ENCODE data around the gene NPW. TPM values are rescaled to one million over a fixed set of nuclear protein-coding genes. Genes with fewer than 3 reads are reported as not detected.
A peak's percentile ranks its signal among the peaks of the same experiment; 100 is the strongest.

Gene NPW
- polyA plus RNA-seq (2013, experiment 1 of 2) = 2.0 TPM
- polyA plus RNA-seq (2013, experiment 2 of 2) = 1.7 TPM

- peak within 1 kb of the TSS; percentile 72 for H2BK120ac ChIP-seq (ENCODE audit: low read depth, low read length)
- no peaks in the 10 kb centered on the region for H3K79me1 ChIP-seq (ENCODE audit: low read depth, low read length)
- no peak within 1 kb of the TSS for H3K27ac ChIP-seq (replicated peaks; ENCODE audit: low read length)
- peak within 1 kb of the TSS; percentile 58 for H2BK12ac ChIP-seq (ENCODE audit: low read length)
- H3K9ac ChIP-seq (ENCODE audit: low read depth, low read length, poor library complexity) = peak within 1 kb of the TSS; percentile 81
- no peak within 1 kb of the TSS for H4K91ac ChIP-seq (ENCODE audit: low read depth, low read length, poor library complexity)
- H3K4me1 ChIP-seq (ENCODE audit: control insufficient read depth in 2 of 2, insufficient read depth in 1 of 2, low read depth in 1 of 2, low read length in 2 of 2) = peaks cover 7 to 11% of the 10 kb centered on the region in 2 donors
- H3K4ac ChIP-seq (ENCODE audit: low read length) = peak within 1 kb of the TSS; percentile 89
- no peaks in the 10 kb centered on the region for H3K9me3 ChIP-seq (replicated peaks in 1 of 2; ENCODE audit: control insufficient read depth in 2 of 2, insufficient read depth in 1 of 2, low read depth in 1 of 2, low read length in 2 of 2)
- peak within 1 kb of the TSS; percentile 82 for H3K14ac ChIP-seq (ENCODE audit: low read length)
- peak within 1 kb of the TSS; percentile 92 for H2AK5ac ChIP-seq (ENCODE audit: low read depth, low read length)
- H4K8ac ChIP-seq (ENCODE audit: low read depth, low read length) = no peak within 1 kb of the TSS
- H2BK15ac ChIP-seq (ENCODE audit: low read length) = peak within 1 kb of the TSS; percentile 58
- peak within 1 kb of the TSS; percentile 77 for H2AFZ ChIP-seq (ENCODE audit: low read length)
- DNase-seq (ENCODE audit: low spot score) = no peak
- WGBS, 2 donors (ENCODE audit: extremely low coverage in 2 of 2, insufficient read length in 2 of 2, insufficient replicate concordance in 1 of 2) = no CpG with 5 or more reads among the region's 33 CpGs
- peaks cover 19 to 45% (median 37%) of the 10 kb centered on the region in 3 experiments for H3K27me3 ChIP-seq (ENCODE audit: control insufficient read depth in 3 of 3, insufficient read depth in 3 of 3, low read depth in 1 of 3, low read length in 3 of 3)
- peak within 1 kb of the TSS; percentile 15 to 60 for H3K4me3 ChIP-seq (ENCODE audit: low read length in 2 of 2)
- H3K18ac ChIP-seq (ENCODE audit: low read length) = peak within 1 kb of the TSS; percentile 85
- H3K23ac ChIP-seq (ENCODE audit: low read depth, low read length, poor library complexity) = peak within 1 kb of the TSS; percentile 65
- H3K4me2 ChIP-seq (ENCODE audit: insufficient read depth, low read length, poor library complexity, severe bottlenecking) = peak within 1 kb of the TSS; percentile 66
- H2BK5ac ChIP-seq (ENCODE audit: low read length) = peak within 1 kb of the TSS; percentile 75
- no peaks in the 10 kb centered on the region for H3K36me3 ChIP-seq (replicated peaks in 1 of 2; ENCODE audit: control insufficient read depth in 2 of 2, insufficient read depth in 2 of 2, low read length in 2 of 2)
These were observed at the start of gene NPW for GRCh38 chr16:2019518-2019920. TSS of gene NPW (plus strand) at chr16:2019785.

DNA sequence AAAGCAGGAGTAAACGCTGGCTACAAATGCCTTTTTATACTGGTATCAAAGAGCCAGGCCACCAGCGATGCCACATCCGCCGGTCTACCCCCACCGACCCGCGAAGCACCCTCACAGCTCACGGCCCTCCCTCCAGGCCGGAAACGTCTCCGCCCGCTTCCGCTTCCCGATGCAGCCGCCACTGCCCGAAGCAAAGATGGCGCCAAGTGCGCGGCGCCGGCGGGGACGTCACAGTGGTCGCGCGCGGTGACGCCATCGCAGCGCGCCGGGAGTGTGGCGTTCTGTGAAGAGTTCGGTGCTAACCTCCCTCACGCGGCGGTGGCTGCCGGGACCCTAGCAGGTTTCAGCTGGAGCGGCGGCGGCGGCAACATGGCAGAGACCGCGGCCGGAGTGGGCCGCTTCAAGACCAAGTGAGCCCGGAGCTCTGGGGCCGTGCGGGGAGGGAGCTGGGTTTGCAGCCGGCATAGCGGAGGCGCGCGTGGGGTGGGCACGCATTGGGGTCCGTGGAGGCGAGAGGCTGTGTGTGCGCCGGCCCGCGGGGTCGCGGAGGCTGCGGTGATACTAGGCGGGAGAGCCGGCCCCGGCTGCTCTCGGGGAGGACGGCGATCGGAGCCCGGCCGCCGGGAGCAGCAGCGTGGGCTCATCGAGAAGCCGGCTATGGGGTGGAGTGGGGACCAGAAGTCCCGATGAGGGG lies 47.6 kb upstream of the NPW start, which contains the start of gene TBL3:
Gene TBL3 (plus strand): TSS at position 258 of the 694 bp plus-strand sequence. CDS start 112 bp downstream, at position 370.
- H2BK5ac ChIP-seq (ENCODE audit: low read length) = peak within 1 kb of the TSS; percentile 66
- H3K9me3 ChIP-seq (replicated peaks in 1 of 2; ENCODE audit: control insufficient read depth in 2 of 2, insufficient read depth in 1 of 2, low read depth in 1 of 2, low read length in 2 of 2) = no peaks in the 10 kb centered on the region
- peak within 1 kb of the TSS; percentile 94 for H4K8ac ChIP-seq (ENCODE audit: low read depth, low read length)
- H3K18ac ChIP-seq (ENCODE audit: low read length) = peak within 1 kb of the TSS; percentile 91
- H3K14ac ChIP-seq (ENCODE audit: low read length) = peak within 1 kb of the TSS; percentile 71
- peak within 1 kb of the TSS; percentile 94 for H3K23ac ChIP-seq (ENCODE audit: low read depth, low read length, poor library complexity)
- peak within 1 kb of the TSS; percentile 72 for H4K91ac ChIP-seq (ENCODE audit: low read depth, low read length, poor library complexity)
- peak within 1 kb of the TSS; percentile 97 for H2AFZ ChIP-seq (ENCODE audit: low read length)
- peak within 1 kb of the TSS; percentile 91 for H2BK120ac ChIP-seq (ENCODE audit: low read depth, low read length)
- WGBS, 2 donors (ENCODE audit: extremely low coverage in 2 of 2, insufficient read length in 2 of 2, insufficient replicate concordance in 1 of 2) = no CpG with 5 or more reads among the region's 78 CpGs
- H3K4me2 ChIP-seq (ENCODE audit: insufficient read depth, low read length, poor library complexity, severe bottlenecking) = peak within 1 kb of the TSS; percentile 98
- H3K4me3 ChIP-seq (ENCODE audit: low read length in 2 of 2) = peak within 1 kb of the TSS; percentile 97 to 100
- H2AK5ac ChIP-seq (ENCODE audit: low read depth, low read length) = peak within 1 kb of the TSS; percentile 84
- no peaks in the 10 kb centered on the region for H3K27me3 ChIP-seq (ENCODE audit: control insufficient read depth in 3 of 3, insufficient read depth in 3 of 3, low read depth in 1 of 3, low read length in 3 of 3)
- peak within 1 kb of the TSS; percentile 93 for H3K9ac ChIP-seq (ENCODE audit: low read depth, low read length, poor library complexity)
- H2BK12ac ChIP-seq (ENCODE audit: low read length) = peak within 1 kb of the TSS; percentile 73
- H3K36me3 ChIP-seq (replicated peaks in 1 of 2; ENCODE audit: control insufficient read depth in 2 of 2, insufficient read depth in 2 of 2, low read length in 2 of 2) = peaks cover 25 to 28% of the 10 kb centered on the region in 2 donors
- peak within 1 kb of the TSS; percentile 62 for H3K27ac ChIP-seq (replicated peaks; ENCODE audit: low read length)
- H2BK15ac ChIP-seq (ENCODE audit: low read length) = peak within 1 kb of the TSS; percentile 37
- DNase-seq (ENCODE audit: low spot score) = peak; percentile 95
- peaks cover 20% of the 10 kb centered on the region for H3K79me1 ChIP-seq (ENCODE audit: low read depth, low read length)
- peak within 1 kb of the TSS; percentile 95 for H3K4ac ChIP-seq (ENCODE audit: low read length)
- peaks cover 2 to 4% of the 10 kb centered on the region in 2 donors for H3K4me1 ChIP-seq (ENCODE audit: control insufficient read depth in 2 of 2, insufficient read depth in 1 of 2, low read depth in 1 of 2, low read length in 2 of 2)

- H2BK120ac ChIP-seq (ENCODE audit: low read depth, low read length) = no peak overlapping the region
- H3K4me1 ChIP-seq (ENCODE audit: control insufficient read depth in 2 of 2, insufficient read depth in 1 of 2, low read depth in 1 of 2, low read length in 2 of 2) = peaks cover 2 to 4% of the 10 kb centered on the region in 2 donors
- H2BK12ac ChIP-seq (ENCODE audit: low read length) = peak overlapping the region; percentile 73
- peaks cover 20% of the 10 kb centered on the region for H3K79me1 ChIP-seq (ENCODE audit: low read depth, low read length)
- no peak overlapping the region for H2BK15ac ChIP-seq (ENCODE audit: low read length)
- no peak overlapping the region for H3K14ac ChIP-seq (ENCODE audit: low read length)
- H3K27me3 ChIP-seq (ENCODE audit: control insufficient read depth in 3 of 3, insufficient read depth in 3 of 3, low read depth in 1 of 3, low read length in 3 of 3) = no peaks in the 10 kb centered on the region
- H2AK5ac ChIP-seq (ENCODE audit: low read depth, low read length) = peak overlapping the region; percentile 84
- peak overlapping the region; percentile 94 for H3K23ac ChIP-seq (ENCODE audit: low read depth, low read length, poor library complexity)
- peak overlapping the region; percentile 65 for H4K8ac ChIP-seq (ENCODE audit: low read depth, low read length)
- H3K36me3 ChIP-seq (replicated peaks in 1 of 2; ENCODE audit: control insufficient read depth in 2 of 2, insufficient read depth in 2 of 2, low read length in 2 of 2) = peaks cover 29 to 33% of the 10 kb centered on the region in 2 donors
- H3K9me3 ChIP-seq (replicated peaks in 1 of 2; ENCODE audit: control insufficient read depth in 2 of 2, insufficient read depth in 1 of 2, low read depth in 1 of 2, low read length in 2 of 2) = no peaks in the 10 kb centered on the region
- H3K9ac ChIP-seq (ENCODE audit: low read depth, low read length, poor library complexity) = peak overlapping the region; percentile 93
- peak overlapping the region; percentile 97 for H2AFZ ChIP-seq (ENCODE audit: low read length)
- H4K91ac ChIP-seq (ENCODE audit: low read depth, low read length, poor library complexity) = no peak overlapping the region
- H3K18ac ChIP-seq (ENCODE audit: low read length) = peak overlapping the region; percentile 91
- peak overlapping the region; percentile 98 for H3K4me2 ChIP-seq (ENCODE audit: insufficient read depth, low read length, poor library complexity, severe bottlenecking)
- H2BK5ac ChIP-seq (ENCODE audit: low read length) = peak overlapping the region; percentile 66
- H3K4me3 ChIP-seq (ENCODE audit: low read length in 2 of 2) = peak overlapping the region; percentile 97 to 100
- WGBS, 2 donors (ENCODE audit: extremely low coverage in 2 of 2, insufficient read length in 2 of 2, insufficient replicate concordance in 1 of 2) = no CpG with 5 or more reads among the region's 22 CpGs
- peak overlapping the region; percentile 95 for H3K4ac ChIP-seq (ENCODE audit: low read length)
- DNase-seq (ENCODE audit: low spot score) = no peak
- H3K27ac ChIP-seq (replicated peaks; ENCODE audit: low read length) = no peak overlapping the region
These were observed 47.1 kb upstream of the NPW start for GRCh38 chr16:1972490-1972877.

DNA sequence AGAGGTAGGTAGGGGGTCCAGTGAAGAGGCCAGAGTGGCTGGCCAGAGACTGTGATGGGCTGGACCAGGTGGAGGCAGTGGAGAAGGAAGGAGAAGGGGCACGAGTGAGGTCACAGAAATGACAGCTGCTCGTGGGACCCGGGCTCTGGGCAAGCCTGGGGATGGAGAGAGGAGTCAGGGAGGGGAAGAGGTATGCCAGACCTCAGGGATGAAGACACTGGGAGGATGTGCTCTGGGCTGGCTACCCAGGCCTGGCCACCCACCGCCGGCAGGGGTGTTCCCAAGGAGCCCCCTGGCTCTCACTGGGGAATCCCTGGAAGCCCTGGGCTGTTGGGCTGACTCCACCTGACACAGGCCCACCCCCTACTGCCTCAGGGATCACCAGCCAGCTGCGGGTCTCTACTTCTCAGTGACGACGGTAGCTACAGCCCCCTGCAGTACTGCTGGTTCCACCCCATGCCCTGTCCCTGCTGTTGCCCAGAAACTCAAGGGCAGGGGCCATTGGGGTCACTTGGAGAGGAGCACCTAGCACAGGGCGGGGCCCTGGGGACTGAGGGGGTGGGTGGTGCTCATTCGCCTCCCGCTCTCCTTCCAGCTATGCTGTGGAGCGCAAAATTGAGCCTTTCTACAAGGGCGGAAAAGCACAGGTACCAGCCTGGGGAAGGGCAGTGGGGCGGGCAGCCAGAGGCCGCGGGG lies 46.0 kb upstream of the NPW start:
- peaks cover 0 to 6% (median 0%) of the 10 kb centered on the region in 3 experiments for H3K27me3 ChIP-seq (ENCODE audit: control insufficient read depth in 3 of 3, insufficient read depth in 3 of 3, low read depth in 1 of 3, low read length in 3 of 3)

More for the DNA sequence above, 46.0 kb upstream of the NPW start:
- Histone ChIP-seq H3K14ac (ENCODE audit: low read length) (no peak overlapping the region), H3K9me3 (replicated peaks in 1 of 2; ENCODE audit: control insufficient read depth in 2 of 2, insufficient read depth in 1 of 2, low read depth in 1 of 2, low read length in 2 of 2) (no peaks in the 10 kb centered on the region), H3K4me3 (ENCODE audit: low read length in 2 of 2) (peak overlapping the region in 1 of 2 donors; percentile 32), H3K18ac (ENCODE audit: low read length) (no peak overlapping the region), H4K8ac (ENCODE audit: low read depth, low read length) (peak overlapping the region; percentile 43), H2BK15ac (ENCODE audit: low read length) (no peak overlapping the region), H2BK5ac (ENCODE audit: low read length) (no peak overlapping the region), H3K36me3 (replicated peaks in 1 of 2; ENCODE audit: control insufficient read depth in 2 of 2, insufficient read depth in 2 of 2, low read length in 2 of 2) (peaks cover 31 to 44% of the 10 kb centered on the region in 2 donors), H3K27ac (replicated peaks; ENCODE audit: low read length) (no peak overlapping the region), H3K9ac (ENCODE audit: low read depth, low read length, poor library complexity) (no peak overlapping the region), H2BK12ac (ENCODE audit: low read length) (no peak overlapping the region), H3K4ac (ENCODE audit: low read length) (no peak overlapping the region), H4K91ac (ENCODE audit: low read depth, low read length, poor library complexity) (no peak overlapping the region), H3K4me2 (ENCODE audit: insufficient read depth, low read length, poor library complexity, severe bottlenecking) (no peak overlapping the region), H2AFZ (ENCODE audit: low read length) (no peak overlapping the region), H3K79me1 (ENCODE audit: low read depth, low read length) (peaks cover 20% of the 10 kb centered on the region), H3K4me1 (ENCODE audit: control insufficient read depth in 2 of 2, insufficient read depth in 1 of 2, low read depth in 1 of 2, low read length in 2 of 2) (peaks cover 2 to 4% of the 10 kb centered on the region in 2 donors), H2AK5ac (ENCODE audit: low read depth, low read length) (peak overlapping the region; percentile 37), H2BK120ac (ENCODE audit: low read depth, low read length) (no peak overlapping the region), H3K23ac (ENCODE audit: low read depth, low read length, poor library complexity) (no peak overlapping the region)
- no peak for DNase-seq (ENCODE audit: low spot score)
- WGBS, 2 donors (ENCODE audit: extremely low coverage in 2 of 2, insufficient read length in 2 of 2, insufficient replicate concordance in 1 of 2) = no CpG with 5 or more reads among the region's 16 CpGs
